Measurements from ENCODE around the gene PRR9. TPM values are rescaled to one million over a fixed set of nuclear protein-coding genes. Genes with fewer than 3 reads are reported as not detected.
A peak's percentile ranks its signal among the peaks of the same experiment; 100 is the strongest.
"Not testable (repeated sequence)": the region's sequence is repeated elsewhere in the genome, so short reads cannot be mapped to it uniquely, and the experiment has no call there.

Gene PRR9
- total and polyA plus RNA-seq, 8 donors = not detected

DNA sequence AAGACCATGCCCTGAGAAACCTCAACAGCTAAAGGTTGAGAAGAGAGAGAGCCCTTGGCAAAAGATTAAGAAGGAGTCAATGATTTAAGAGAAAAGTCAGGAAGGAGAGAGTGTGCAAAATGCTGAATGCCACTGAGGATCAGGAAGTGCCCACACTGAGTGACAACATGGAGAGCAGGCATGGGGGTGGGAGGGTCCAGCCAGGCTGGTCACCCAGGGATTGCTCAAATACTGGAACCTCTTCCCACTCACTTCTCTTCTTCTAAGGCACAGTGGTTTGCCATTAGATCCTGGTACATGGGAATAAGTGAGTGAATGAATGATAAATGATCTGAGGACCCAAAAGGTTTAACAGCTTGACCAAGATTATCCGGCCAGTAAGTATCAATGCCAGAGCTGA is 11.1 kb downstream of the PRR9 start:
- DNase-seq = no peak
- no peaks in the 10 kb centered on the region for H3K9me3 ChIP-seq
- H3K4me3 ChIP-seq = no peak overlapping the region
- WGBS, 5 donors = 71 to 94% (median 89%) methylated on average over 1 of the region's 1 CpG
- no peaks in the 10 kb centered on the region for H3K36me3 ChIP-seq
- intact Hi-C loops (cut with DNase I; ENCODE audit: low total_unique reads) = no loop called here
- peaks cover 0 to 25% (median 0%) of the 10 kb centered on the region in 3 donors for H3K27me3 ChIP-seq
- H3K4me1 ChIP-seq = peaks cover 0 to 26% (median 0%) of the 10 kb centered on the region in 4 donors
- no peak overlapping the region for H3K27ac ChIP-seq
- no peak for TF ChIP-seq POLR2AphosphoS5 (IDR thresholded peaks at IDR 0.05)
- TF ChIP-seq, protein P1, sequence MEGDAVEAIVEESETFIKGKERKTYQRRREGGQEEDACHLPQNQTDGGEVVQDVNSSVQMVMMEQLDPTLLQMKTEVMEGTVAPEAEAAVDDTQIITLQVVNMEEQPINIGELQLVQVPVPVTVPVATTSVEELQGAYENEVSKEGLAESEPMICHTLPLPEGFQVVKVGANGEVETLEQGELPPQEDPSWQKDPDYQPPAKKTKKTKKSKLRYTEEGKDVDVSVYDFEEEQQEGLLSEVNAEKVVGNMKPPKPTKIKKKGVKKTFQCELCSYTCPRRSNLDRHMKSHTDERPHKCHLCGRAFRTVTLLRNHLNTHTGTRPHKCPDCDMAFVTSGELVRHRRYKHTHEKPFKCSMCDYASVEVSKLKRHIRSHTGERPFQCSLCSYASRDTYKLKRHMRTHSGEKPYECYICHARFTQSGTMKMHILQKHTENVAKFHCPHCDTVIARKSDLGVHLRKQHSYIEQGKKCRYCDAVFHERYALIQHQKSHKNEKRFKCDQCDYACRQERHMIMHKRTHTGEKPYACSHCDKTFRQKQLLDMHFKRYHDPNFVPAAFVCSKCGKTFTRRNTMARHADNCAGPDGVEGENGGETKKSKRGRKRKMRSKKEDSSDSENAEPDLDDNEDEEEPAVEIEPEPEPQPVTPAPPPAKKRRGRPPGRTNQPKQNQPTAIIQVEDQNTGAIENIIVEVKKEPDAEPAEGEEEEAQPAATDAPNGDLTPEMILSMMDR (IDR thresholded peaks at IDR 0.05) = no peak
- no peak for TF ChIP-seq POLR2A (IDR thresholded peaks at IDR 0.05)
- no peak for TF ChIP-seq EP300 (IDR thresholded peaks at IDR 0.05)

DNA sequence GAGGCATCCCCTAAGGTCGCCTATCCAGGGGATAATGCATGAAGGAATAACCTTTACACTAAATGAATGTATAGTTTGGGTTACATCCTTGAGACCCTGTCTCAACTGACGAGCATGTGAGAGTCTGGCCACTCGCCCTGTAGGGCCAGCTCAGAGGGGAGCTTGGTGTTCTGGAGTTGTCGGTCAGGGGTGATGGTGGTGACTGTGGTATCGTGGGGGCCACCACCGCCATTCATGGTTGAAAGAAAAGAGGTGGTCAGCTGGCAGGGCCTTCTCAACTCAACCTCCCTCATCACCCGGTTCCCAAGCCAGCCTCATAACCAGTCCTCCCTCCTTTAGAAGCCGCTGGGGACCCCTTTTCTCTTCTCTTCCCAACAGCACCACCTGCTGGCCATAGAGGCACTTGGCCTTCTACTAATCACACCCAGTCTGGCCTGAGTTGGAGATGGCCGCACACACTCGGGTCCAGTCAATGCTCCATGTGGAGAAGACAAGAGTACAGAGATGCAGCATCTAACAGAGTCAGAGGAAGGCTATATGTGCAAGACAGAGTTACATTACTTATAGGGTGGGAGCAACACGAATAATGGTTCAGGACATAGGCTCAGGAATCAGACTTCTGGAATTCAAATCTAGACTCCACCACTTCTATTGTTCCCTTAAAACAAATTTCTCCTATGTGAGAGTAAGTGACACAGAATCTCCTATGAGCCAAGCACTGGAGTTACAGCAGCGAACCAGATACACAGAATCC is 11.9 kb downstream of the PRR9 start:
- 55 to 65% (median 60%) methylated on average over 12 of the region's 12 CpGs for WGBS, 5 donors
- peaks cover 0 to 30% (median 0%) of the 10 kb centered on the region in 4 donors for H3K4me1 ChIP-seq
- H3K9me3 ChIP-seq; H3K36me3 ChIP-seq; DNase-seq; H3K27ac ChIP-seq; intact Hi-C loops (cut with DNase I; ENCODE audit: low total_unique reads); H3K4me3 ChIP-seq: not testable (repeated sequence)
- TF ChIP-seq, protein P1 (IDR thresholded peaks at IDR 0.05) = peak in 2 of 7 experiments; percentile 24 to 28
- H3K27me3 ChIP-seq = peaks cover 0 to 25% (median 0%) of the 10 kb centered on the region in 3 donors

DNA sequence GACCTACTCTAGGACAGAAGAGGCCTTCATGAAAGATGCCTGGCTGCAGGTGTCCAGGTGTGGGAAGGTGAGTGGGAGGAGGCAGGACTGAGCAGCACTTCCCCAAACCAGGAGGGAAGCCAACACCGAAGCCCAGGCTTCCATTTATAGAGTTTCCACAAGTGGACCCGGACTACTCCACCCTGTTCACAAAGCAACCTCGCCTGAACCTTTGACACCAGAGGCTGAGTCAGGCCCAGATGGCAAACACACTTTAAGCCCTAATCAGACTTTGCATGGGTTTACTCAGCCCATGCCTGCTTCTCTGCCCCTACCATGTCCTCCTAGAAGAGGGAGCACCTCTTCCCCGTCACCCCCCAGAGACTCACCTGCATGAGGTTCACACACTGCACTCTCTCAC is 14.0 kb downstream of the PRR9 start:
- Histone ChIP-seq H3K27me3 (peaks cover 0 to 18% (median 0%) of the 10 kb centered on the region in 3 donors), H3K36me3 (no peaks in the 10 kb centered on the region), H3K27ac (peak overlapping the region in 4 of 5 donors; percentile 32 to 77 (median 64)), H3K9me3 (no peaks in the 10 kb centered on the region), H3K4me1 (peaks cover 0 to 30% (median 0%) of the 10 kb centered on the region in 4 donors), H3K4me3 (no peak overlapping the region)
- intact Hi-C loops (cut with DNase I; ENCODE audit: low total_unique reads) = no loop called here
- 26 to 64% (median 42%) methylated on average over 1 to 4 of the region's 4 CpGs for WGBS, 5 donors
- TF ChIP-seq, protein P1 (IDR thresholded peaks at IDR 0.05) = no peak
- TF ChIP-seq EP300 (IDR thresholded peaks at IDR 0.05) (no peak), POLR2AphosphoS5 (IDR thresholded peaks at IDR 0.05) (peak in 1 of 3 donors; percentile 38)
- DNase-seq = peak; percentile 52 to 59

DNA sequence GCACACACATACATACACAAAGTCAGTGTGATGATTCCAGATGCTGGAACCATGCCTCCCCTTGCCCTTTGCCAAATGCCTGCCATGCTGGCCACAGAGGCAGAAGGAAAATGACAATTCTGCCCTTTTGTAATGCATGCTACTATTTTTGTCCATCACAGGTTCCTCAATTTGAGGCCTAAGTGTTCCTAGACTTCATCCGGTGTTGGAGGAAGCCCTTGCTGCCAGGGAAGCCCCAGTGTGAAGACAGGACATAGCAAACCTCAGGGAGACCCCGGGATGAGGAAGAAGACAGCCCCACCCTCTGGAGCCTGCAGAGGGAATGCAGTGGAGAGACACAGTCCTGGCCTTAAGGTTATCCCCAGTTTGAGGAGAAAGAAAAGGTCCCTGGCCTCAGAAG is 14.4 kb downstream of the PRR9 start:
- 56 to 80% (median 70%) methylated on average over 2 of the region's 2 CpGs for WGBS, 5 donors
- H3K9me3 ChIP-seq = no peaks in the 10 kb centered on the region
- H3K27ac ChIP-seq = peak overlapping the region in 4 of 5 donors; percentile 32 to 77 (median 64)
- no peaks in the 10 kb centered on the region for H3K36me3 ChIP-seq
- peaks cover 0 to 30% (median 0%) of the 10 kb centered on the region in 4 donors for H3K4me1 ChIP-seq
- intact Hi-C loops (cut with DNase I; ENCODE audit: low total_unique reads) = no loop called here
- no peak overlapping the region for H3K4me3 ChIP-seq
- TF ChIP-seq, protein P1 (IDR thresholded peaks at IDR 0.05) = no peak
- TF ChIP-seq POLR2AphosphoS5 (IDR thresholded peaks at IDR 0.05) = no peak
- no peak for TF ChIP-seq EP300 (IDR thresholded peaks at IDR 0.05)
- no peak for TF ChIP-seq POLR2A (IDR thresholded peaks at IDR 0.05)
- peaks cover 0 to 16% (median 0%) of the 10 kb centered on the region in 3 donors for H3K27me3 ChIP-seq
- no peak for DNase-seq
